GM21526 (cell line): ENCODE data around the gene TIGAR.

Source experiments
- ATAC-seq: cut with Tn5 transposase; IDR thresholded peaks from one replicate; pipeline ENCODE4 v1.9.1; 2021; ENCODE audit warnings: moderate library complexity; ENCODE audit not compliant: unreplicated experiment, low FRiP score

TIGAR gene, protein sequence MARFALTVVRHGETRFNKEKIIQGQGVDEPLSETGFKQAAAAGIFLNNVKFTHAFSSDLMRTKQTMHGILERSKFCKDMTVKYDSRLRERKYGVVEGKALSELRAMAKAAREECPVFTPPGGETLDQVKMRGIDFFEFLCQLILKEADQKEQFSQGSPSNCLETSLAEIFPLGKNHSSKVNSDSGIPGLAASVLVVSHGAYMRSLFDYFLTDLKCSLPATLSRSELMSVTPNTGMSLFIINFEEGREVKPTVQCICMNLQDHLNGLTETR

DNA sequence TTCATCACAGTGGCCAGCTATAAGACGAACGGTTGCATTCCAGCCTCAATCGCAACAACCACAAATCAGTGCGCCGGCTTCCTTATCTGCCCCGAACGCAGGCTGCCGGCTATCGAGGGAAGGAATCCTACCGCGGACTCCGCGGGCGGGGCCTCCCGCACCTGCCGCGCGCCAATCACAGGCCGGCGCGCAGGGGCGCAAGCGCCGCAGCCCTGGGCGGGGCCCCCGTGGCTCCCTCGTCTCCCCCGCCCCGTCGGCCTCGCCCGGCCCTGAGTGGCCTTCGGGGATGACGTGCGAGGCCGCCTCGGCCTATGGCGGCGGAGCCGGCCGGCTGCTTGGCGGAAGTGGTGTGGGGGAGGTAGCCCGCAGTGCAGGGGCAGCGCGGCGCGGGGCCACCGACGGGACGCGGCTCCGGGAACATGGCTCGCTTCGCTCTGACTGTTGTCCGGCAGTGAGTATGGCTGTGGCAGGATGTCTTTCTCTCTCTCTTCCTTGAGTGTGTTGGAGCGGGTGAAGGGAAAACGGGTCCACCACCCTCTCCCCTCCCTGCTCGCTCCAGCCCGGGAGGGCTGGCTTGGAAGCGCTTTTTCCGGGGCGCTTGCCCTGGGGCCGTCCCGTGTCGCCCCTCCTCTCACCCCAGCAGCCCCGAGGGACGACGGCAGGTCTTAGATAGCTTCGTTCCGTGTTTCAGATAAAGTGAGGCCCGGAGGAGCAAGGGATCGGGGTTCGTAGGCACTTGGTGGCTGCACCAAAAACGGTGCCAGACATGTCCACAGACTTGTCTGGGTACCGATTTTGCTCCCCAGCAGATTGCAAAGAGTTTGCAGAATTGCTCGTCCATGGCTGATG, at the start of gene TIGAR:
TIGAR (plus strand) TSS at position 361 of the 849 bp plus-strand sequence; CDS start at position 420, 59 bp downstream.
- peak; percentile 91 for ATAC-seq

GRCh38 chr12:4271717-4272423, 49.1 kb upstream of the TIGAR start:
- peak; percentile 29 for ATAC-seq

- ATAC-seq, result peak; percentile 6
Measured at GRCh38 chr12:4272424-4273272, 48.4 kb upstream of the TIGAR start.

DNA sequence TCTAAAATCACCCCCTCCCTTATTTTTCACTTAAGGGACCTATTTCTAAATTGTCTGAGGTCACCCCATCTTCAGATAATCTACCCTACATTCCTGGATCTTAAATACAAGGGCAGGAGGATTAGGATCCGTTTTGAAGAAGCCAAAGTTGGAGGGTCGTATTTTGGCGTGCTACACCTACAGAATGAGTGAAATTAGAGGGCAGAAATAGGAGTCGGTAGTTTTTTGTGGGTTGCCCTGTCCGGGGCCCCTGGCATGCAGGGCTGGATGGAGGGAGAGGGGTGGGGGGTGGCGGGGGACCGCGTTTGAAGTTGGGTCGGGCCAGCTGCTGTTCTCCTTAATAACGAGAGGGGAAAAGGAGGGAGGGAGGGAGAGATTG, 47.8 kb upstream of the TIGAR start:
- no peak for ATAC-seq

DNA sequence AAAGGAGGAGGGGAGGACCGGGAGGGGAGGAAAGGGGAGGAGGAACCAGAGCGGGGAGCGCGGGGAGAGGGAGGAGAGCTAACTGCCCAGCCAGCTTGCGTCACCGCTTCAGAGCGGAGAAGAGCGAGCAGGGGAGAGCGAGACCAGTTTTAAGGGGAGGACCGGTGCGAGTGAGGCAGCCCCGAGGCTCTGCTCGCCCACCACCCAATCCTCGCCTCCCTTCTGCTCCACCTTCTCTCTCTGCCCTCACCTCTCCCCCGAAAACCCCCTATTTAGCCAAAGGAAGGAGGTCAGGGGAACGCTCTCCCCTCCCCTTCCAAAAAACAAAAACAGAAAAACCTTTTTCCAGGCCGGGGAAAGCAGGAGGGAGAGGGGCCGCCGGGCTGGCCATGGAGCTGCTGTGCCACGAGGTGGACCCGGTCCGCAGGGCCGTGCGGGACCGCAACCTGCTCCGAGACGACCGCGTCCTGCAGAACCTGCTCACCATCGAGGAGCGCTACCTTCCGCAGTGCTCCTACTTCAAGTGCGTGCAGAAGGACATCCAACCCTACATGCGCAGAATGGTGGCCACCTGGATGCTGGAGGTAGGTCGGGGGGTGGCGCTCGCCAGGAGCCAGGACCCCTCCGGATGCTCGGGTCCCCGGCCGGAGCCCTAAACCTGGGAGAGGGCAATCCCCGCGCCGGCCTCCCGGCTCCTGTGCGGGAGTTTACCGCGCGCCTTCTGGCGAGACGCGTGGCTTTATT, 47.2 kb upstream of the TIGAR start, which contains the start of gene CCND2:
CCND2 (plus strand) TSS at position 111 of the 744 bp plus-strand sequence; CDS start at position 390, 279 bp downstream.
- ATAC-seq, result no peak

- ATAC-seq, result no peak
Measured at GRCh38 chr12:4274396-4275015, 46.5 kb upstream of the TIGAR start.

DNA sequence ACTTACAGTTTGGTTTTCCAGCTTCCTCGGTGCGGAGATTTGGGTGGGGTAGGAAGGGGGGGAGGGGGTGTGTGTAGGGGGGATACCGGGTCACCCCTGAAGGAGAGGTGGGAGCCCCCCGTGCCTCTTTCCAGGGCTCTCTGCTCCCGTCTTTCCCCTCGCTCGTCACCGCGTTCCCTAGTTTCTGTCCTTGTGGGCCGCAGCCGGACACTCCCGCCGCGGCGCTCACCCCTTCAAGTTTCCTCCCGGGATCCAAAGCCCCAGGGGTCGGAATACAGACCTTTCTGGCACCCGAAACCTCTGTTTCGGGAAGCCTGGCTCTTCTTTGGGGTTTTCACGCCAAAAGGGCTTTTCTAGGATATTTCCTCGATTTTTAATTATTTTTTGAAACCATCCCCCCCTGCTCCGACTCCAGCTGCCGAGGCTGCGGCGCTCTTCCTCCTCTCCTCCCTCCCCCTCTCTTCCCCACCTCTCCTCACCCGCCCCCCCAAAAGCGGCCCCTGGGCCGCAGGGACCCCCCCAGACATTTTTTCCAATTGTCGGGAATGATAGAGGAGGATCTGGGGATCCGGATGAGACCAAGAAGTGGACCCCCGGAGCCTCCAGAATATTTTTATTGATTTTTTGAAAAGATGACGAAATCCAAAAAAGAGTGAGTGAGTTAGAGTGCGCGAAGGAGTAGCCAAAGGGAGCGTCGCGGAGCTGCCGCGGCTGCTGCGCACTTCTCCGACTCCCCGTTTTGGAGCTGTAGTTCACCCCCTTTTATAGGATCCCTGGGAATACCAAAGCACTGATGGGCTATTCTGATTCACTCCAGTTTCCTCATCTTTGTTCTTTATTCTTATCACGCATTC, 45.8 kb upstream of the TIGAR start:
- no peak for ATAC-seq

- ATAC-seq, result no peak
Measured at GRCh38 chr12:4275870-4276301, 45.1 kb upstream of the TIGAR start.

DNA sequence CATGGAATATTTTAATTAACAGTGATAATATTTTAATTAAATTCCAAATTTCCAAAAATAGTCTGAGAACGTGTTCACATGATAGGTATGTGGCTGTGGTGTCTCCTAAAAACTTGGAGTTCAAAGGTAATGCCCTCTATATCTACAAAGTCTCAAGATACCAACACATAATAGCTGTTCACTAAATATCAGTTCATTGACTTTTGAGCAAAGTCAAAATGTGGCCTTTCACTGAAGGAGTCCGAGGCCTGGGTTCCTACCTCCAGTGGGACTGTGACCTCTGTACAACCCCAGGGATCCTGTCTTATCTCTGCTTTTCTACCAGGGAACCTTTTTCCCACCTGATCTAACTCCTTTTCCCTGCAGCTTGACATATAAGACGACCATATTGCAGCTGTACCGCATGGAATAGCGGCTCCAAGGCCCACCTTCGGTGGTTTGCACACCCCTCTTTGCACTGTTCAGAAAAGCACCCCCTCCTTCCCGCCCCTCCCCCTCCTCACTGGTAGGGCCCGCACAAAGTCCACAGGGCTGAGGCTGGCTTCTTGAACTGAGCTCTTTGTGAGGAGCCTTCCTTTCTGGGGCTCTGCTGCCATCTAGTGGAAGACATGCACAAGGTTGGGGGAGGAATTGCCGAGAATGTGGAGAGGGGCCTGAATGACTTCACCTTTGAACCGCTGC, 44.3 kb upstream of the TIGAR start:
- peak; percentile 34 for ATAC-seq

DNA sequence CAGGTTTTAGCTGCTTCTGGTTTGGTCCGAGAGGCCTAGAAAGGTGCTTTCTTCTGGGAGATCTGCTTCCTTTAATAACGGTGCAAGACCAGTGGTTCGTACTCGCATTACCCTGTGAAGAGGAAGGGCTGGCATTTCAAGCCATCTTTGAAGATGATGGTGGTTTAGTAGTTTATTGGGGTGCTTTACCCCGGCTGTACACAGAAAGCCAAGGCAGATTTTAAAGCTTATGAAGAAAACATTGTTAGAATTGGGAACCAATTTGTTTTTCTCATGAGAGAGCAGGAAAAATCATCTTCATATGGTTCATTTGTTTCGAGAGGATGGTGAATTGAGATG, 43.8 kb upstream of the TIGAR start:
- no peak for ATAC-seq

- no peak for ATAC-seq
Measured at GRCh38 chr12:4277857-4278256, 43.2 kb upstream of the TIGAR start.

- ATAC-seq, result no peak
Measured at GRCh38 chr12:4278329-4279197, 42.5 kb upstream of the TIGAR start.

DNA sequence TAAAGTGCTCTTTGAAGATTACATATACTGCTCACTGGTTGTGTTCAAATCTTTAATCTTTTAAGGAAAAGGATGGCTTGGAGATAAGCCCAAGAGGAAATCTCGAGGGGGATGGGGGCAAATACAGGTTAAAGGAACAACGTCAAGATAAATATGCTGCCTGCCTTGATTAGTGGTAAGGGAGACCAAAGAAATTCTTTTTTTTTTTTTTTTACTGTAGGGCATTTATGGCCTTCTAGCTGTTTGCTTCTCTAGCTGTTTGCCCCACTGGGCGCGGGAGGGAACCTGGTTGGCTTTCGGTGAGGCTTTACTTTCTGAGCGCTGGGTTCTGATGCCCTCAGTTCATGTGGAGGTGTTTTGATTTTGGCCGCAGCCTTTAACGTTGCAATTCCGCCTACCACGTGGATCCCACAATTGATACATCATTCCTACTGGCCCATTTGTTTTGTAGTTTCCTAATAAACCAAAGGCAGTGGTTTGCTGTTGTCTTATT, 41.8 kb upstream of the TIGAR start:
- ATAC-seq, result no peak

DNA sequence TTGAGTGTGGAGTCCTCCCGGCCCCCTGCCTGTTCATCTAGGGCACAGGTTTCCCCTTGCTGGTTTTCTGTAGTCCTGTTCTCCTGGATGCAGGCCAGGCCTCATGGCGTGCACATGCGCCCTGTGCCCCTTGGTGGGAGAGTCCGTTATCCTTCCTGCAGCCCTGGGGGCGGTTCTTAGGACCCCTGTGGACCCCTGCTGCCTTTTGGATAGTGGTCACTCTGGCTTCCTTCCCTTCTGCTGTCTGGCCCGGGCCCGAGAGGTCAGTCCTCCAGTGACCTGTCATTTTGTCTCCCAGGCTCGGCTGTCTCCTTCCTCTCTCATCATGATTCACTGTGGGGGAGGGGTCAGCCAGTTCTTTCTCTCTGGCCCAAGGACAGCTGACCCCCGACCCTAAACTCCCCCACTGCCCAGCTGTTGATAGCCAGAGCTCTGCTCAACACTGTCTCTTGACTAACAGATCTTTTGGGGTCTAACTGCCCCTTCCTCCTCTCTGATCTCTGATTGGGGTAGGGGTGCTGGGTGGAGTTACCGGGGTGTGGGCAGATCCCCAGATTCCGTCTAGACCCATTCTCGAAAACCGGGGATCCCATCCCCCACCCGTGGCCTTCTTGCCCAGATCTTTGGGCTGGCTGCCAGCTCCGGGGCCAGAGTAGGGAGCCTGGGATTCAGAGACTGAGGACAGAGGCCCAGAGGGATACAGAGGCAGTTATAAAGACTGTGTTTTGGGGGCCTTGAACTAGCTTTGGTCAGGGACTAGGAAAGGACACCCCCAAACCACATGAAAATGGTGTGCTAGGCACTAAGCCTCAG, 40.5 kb upstream of the TIGAR start:
- ATAC-seq, result no peak

DNA sequence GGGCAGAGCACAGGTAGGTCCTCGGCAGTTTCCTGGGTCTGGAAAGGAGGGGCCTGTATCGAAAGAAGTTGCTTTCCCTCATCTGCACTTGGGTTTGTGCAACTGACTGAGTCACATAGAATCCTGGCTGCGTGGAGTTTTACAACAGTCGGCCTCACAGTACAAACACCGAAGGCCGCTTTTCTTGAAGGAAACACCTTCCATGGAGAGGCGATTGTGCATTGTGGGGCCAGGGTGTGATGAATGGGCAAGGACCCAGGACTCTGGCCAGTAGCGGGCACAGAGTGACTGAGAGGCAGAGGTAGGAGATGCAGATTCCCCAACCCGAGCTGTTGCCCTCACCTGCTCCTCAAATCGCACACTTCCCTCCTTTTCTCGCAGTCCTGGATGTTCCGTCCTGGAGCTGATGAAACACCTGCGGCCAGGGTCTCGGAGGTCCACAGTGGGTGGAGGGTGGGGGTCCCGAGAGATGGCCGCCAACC, 39.8 kb upstream of the TIGAR start:
- no peak for ATAC-seq
